ENCODE results near the gene CLN5.

DNA sequence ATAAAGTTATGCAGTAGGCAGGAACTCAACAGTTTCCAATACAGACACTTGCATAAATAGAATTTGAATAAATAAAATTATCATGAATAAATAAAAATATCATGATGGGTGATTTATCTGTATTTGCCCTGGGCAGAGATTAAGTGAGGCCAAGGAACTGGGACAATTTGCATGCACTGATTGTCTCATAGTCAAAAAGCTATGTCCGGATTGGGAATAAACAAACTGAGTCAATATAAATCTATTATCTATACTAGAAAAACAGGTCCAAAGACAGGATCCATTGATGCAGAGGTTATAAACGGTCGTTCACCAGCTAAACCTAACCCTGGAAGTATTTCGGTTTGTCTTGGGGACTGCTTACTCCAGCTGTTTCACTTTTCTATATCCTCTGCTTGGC is 61.3 kb downstream of the CLN5 start:
- TF ChIP-seq, protein P1, sequence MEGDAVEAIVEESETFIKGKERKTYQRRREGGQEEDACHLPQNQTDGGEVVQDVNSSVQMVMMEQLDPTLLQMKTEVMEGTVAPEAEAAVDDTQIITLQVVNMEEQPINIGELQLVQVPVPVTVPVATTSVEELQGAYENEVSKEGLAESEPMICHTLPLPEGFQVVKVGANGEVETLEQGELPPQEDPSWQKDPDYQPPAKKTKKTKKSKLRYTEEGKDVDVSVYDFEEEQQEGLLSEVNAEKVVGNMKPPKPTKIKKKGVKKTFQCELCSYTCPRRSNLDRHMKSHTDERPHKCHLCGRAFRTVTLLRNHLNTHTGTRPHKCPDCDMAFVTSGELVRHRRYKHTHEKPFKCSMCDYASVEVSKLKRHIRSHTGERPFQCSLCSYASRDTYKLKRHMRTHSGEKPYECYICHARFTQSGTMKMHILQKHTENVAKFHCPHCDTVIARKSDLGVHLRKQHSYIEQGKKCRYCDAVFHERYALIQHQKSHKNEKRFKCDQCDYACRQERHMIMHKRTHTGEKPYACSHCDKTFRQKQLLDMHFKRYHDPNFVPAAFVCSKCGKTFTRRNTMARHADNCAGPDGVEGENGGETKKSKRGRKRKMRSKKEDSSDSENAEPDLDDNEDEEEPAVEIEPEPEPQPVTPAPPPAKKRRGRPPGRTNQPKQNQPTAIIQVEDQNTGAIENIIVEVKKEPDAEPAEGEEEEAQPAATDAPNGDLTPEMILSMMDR (conservative IDR thresholded peaks at IDR 0.05; ENCODE audit: low read depth, low read length), result no peak
- TF ChIP-seq EZH2phosphoT487 (IDR thresholded peaks at IDR 0.05; ENCODE audit: borderline replicate concordance, low read length) (no peak), EZH2 (IDR thresholded peaks at IDR 0.05; ENCODE audit: low read length, unreplicated experiment) (no peak)

Measured in PC-3 (cell line).